Activated CD4-positive, alpha-beta memory T cell treated with anti-CD3 and anti-CD28 coated beads, Interleukin-2, amount 10 ng/mL, durations not matched to agents 7 days and 5 days (primary cell): ENCODE results near the gene PRKCB. TPM values are rescaled to one million over a fixed set of nuclear protein-coding genes. Genes with fewer than 3 reads are reported as not detected.

ENCODE experiments used
- CTCF ChIA-PET: fragments of 350-600 bp; sonication (Branson Sonifier 250); formaldehyde crosslinking; loops from one replicate; lab custom pipeline; 2021; ENCODE audit warnings: antibody characterized with exemption, inconsistent platforms; lab: Charles Lee
- POLR2A ChIA-PET: fragments of 350-600 bp; sonication (Branson Sonifier 250); formaldehyde crosslinking; loops from one replicate; lab custom pipeline; 2021; ENCODE audit warnings: antibody characterized with exemption; lab: Charles Lee
- DNase-seq: peaks from one replicate; pipeline ENCODE4 v3.0.0-alpha.2; 2020
- H3K27ac Mint-ChIP-seq: one replicate; pipeline ENCODE4 v1.8.0; 2021; ENCODE audit warnings: mild to moderate bottlenecking, mixed read lengths
- H3K27me3 Mint-ChIP-seq: one replicate; pipeline ENCODE4 v1.8.0; 2021; ENCODE audit warnings: mixed read lengths
- H3K36me3 Mint-ChIP-seq: one replicate; pipeline ENCODE4 v1.8.0; 2021; ENCODE audit warnings: low read depth, mixed read lengths
- H3K4me1 Mint-ChIP-seq: one replicate; pipeline ENCODE4 v1.8.0; 2021; ENCODE audit warnings: mixed read lengths
- H3K4me3 Mint-ChIP-seq: one replicate; pipeline ENCODE4 v1.8.0; 2021; ENCODE audit warnings: mild to moderate bottlenecking, mixed read lengths
- H3K9me3 Mint-ChIP-seq: one replicate; pipeline ENCODE4 v1.8.0; 2021; ENCODE audit warnings: mixed read lengths
- total RNA-seq, 2 experiments: library from RNA; stranded (reverse); gene quantifications; one replicate each; pipeline ENCODE4 v1.2.3, GENCODE V29; 2021

Gene PRKCB
- total RNA-seq, 2 experiments from 2014 or later, result 77.3 to 81.4 TPM

DNA sequence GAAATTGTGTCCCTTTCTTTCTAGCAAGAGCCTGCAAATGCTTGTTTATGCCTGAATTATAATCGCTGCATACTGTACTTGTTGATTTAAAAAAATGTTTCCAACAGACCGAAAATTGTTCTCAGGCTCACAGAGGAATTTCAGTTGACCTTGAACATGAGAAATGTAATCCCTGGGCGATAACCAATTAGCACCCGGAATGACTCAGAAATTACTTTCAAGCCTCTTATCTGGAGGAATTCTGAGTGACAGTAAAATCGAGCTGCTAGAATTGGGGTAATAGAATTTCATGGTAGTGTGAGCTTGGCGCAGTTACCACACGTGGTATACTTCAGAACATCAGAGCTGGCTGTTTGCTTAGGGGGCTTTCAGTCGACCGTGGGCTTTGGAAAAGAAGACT is 281.2 kb downstream of the PRKCB start:
- no peaks in the 10 kb centered on the region for H3K4me1 Mint-ChIP-seq
- ChIA-PET CTCF (no interaction called here), POLR2A (no interaction called here)
- DNase-seq, result no peak
- no peak overlapping the region for H3K27ac Mint-ChIP-seq
- H3K27me3 Mint-ChIP-seq, result no peaks in the 10 kb centered on the region
- no peaks in the 10 kb centered on the region for H3K9me3 Mint-ChIP-seq
- H3K36me3 Mint-ChIP-seq, result peaks cover 27% of the 10 kb centered on the region
- no peak overlapping the region for H3K4me3 Mint-ChIP-seq

DNA sequence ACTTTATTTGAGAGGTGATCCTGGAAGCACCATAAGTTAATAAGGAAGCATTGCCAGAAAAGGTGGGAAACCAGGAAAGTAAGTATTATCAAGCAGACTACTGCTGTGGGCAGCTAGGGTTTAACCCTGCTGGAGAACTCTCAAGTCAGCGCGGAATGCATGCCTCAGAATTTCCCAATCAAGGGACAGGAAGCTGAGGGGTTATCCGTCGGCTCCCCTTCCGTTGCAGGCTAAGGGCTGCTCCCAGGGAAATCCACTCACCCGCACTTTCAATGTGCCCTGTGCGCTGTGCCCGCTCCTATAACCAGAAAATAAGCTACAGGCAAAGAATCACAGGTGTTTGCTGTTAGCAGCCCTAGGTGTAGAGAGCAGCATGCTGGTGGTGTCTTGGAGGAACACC is 281.9 kb downstream of the PRKCB start:
- DNase-seq, result no peak

DNA sequence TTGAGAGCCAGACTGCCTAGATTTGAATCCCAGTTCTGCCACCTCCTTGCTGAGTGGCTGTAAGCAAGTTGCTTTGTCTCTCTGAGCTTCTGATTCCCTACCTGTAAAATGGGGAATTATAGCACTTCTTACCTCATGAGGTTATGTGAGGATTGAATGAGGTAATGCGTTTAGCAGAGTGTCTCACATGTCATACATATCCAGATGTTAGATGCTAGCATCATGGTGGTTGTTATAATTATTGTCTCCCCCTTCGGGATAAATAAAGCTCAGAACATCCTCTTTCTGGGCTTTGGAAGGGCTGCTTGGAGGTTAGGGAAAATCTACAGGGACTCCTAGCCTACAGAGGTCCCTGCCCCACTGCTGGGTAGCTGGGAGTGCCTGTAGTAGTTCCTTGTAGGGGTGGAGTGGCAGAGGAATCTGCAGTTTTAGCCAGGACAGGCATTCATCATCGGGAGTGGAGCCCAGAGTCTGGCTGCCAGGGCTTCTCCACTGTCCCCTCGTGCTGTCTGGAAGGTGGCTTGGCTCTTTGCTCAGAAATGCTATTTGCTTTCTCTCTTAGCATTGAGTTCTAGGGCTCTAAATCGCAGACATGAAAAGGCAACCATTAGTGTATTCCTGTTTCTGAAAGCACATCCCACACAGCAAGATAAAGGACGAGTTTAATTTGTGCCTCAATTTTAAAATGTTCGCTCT is 282.5 kb downstream of the PRKCB start:
- Mint-ChIP-seq H3K27me3 (no peaks in the 10 kb centered on the region), H3K36me3 (peaks cover 29% of the 10 kb centered on the region), H3K4me3 (no peak overlapping the region), H3K4me1 (no peaks in the 10 kb centered on the region), H3K27ac (no peak overlapping the region), H3K9me3 (no peaks in the 10 kb centered on the region)
- ChIA-PET CTCF (no interaction called here), POLR2A (no interaction called here)
- no peak for DNase-seq

More for the DNA sequence above, 281.9 kb downstream of the PRKCB start:
- Mint-ChIP-seq H3K4me3 (no peak overlapping the region), H3K4me1 (no peaks in the 10 kb centered on the region), H3K9me3 (no peaks in the 10 kb centered on the region), H3K27ac (no peak overlapping the region), H3K27me3 (no peaks in the 10 kb centered on the region), H3K36me3 (peaks cover 29% of the 10 kb centered on the region)
- ChIA-PET POLR2A (no interaction called here), CTCF (no interaction called here)

DNA sequence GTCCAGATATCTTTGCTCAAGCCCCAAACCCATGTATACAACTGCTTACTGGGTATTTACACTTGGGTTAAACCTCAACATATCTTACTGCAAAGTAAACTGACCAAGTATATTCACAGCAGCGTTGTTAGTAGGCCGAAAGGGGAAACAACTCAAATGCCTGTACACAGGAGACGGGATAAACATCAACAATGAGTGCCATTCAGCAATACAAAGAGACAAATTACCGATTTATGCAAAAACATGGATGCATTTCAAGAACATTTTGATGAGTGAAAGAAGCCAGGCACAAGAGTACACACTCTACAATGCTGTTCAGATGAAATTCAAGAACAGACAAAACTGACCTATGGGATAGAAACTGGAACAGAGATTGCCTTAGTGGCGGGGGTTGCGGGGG is 284.0 kb downstream of the PRKCB start:
- POLR2A ChIA-PET, result no interaction called here
- H3K9me3 Mint-ChIP-seq, result no peaks in the 10 kb centered on the region
- H3K4me3 Mint-ChIP-seq, result no peak overlapping the region
- peaks cover 2% of the 10 kb centered on the region for H3K4me1 Mint-ChIP-seq
- CTCF ChIA-PET, result no interaction called here
- H3K36me3 Mint-ChIP-seq, result peaks cover 37% of the 10 kb centered on the region
- H3K27me3 Mint-ChIP-seq, result no peaks in the 10 kb centered on the region
- no peak for DNase-seq
- no peak overlapping the region for H3K27ac Mint-ChIP-seq

DNA sequence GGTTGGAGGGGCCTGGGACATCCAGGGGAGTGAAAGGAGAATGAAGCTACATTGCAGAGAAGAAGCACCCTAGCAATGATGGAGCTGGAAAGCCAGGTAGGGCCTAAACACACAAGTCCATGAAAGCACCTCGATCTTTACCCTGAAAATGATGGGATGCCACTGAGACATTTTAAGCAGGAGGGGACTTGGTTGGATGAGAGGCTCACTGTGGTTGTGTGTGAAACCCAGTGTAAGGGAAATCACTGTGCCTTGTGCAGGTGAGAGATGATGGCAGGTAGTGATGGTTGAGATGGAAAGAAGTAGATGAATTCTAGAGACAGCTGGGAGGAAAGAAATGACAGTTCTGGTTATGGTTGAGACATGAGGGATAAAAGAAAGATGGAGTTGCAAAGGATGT is 287.5 kb downstream of the PRKCB start:
- Mint-ChIP-seq H3K36me3 (peaks cover 46% of the 10 kb centered on the region), H3K4me1 (peaks cover 5% of the 10 kb centered on the region), H3K4me3 (no peak overlapping the region), H3K27ac (no peak overlapping the region), H3K27me3 (no peaks in the 10 kb centered on the region), H3K9me3 (no peaks in the 10 kb centered on the region)
- no peak for DNase-seq
- POLR2A ChIA-PET, result no interaction called here
- CTCF ChIA-PET, result no interaction called here

DNA sequence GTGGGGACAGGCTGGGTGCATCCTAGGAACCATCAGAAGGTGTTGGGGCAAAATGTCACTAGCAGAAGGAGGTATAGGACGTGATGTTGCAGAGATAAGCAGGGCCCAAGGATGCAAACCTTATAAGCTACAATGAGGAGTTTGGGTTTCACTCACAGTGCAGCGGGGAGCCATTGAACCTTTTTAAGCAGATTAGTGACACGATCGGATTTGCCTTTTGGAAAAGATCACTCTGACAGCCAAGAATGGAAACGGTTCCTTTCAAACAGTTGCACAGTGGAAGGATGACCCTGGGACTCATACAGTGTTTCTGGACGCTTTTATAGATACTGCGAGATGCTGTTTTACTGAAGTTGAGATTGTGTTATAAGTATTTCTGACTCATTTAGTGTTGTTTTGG is 288.5 kb downstream of the PRKCB start:
- ChIA-PET POLR2A (no interaction called here), CTCF (no interaction called here)
- H3K4me1 Mint-ChIP-seq, result peaks cover 5% of the 10 kb centered on the region
- H3K27me3 Mint-ChIP-seq, result no peaks in the 10 kb centered on the region
- no peak overlapping the region for H3K27ac Mint-ChIP-seq
- H3K9me3 Mint-ChIP-seq, result no peaks in the 10 kb centered on the region
- H3K4me3 Mint-ChIP-seq, result no peak overlapping the region
- DNase-seq, result no peak
- peaks cover 46% of the 10 kb centered on the region for H3K36me3 Mint-ChIP-seq

DNA sequence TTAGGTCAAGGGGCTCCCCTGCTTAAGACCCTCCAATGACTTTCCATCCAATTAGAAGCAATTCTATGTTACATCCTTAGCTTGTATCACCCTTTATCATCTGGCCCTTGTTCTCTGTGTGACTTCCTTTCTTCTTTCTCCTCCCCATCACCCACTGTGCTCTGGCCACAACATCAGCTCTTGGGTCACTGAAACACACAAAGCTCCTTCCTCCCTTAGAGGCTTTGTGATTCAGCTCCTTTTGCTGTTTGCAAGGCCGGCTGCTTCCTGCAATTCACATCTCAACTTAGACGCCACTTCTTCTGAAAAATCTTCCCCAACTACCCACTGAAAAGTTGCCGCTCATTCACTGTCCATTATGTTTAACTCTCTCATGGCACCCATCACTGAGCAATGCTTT is 289.4 kb downstream of the PRKCB start:
- H3K9me3 Mint-ChIP-seq, result no peaks in the 10 kb centered on the region
- POLR2A ChIA-PET, result no interaction called here

DNA sequence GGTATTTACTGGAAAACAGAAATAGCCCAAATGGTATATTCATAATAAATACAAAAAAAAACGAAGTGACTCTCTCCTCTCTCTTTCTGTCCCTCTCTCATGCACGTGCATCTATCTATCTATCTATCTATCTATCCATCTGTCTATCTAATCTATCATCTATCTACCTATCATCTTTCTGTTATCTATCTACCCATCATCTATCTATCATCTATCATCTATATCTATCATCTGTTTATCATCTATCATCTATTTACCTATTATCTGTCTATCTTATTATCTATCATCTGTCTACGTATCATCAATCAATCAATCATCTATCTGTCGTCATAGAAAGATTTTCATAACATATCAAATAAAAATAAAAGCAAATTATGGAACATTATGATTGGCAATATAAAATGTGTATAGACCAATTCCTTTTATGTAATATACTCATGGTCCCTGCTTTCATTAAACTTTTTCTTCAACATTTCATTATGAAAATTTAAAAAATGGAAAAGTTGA is 293.7 kb downstream of the PRKCB start:
- H3K4me1 Mint-ChIP-seq, result peaks cover 3% of the 10 kb centered on the region
- no peaks in the 10 kb centered on the region for H3K9me3 Mint-ChIP-seq
- ChIA-PET POLR2A (no interaction called here), CTCF (no interaction called here)
- no peak for DNase-seq
- no peak overlapping the region for H3K4me3 Mint-ChIP-seq
- no peaks in the 10 kb centered on the region for H3K27me3 Mint-ChIP-seq
- peaks cover 33% of the 10 kb centered on the region for H3K36me3 Mint-ChIP-seq
- no peak overlapping the region for H3K27ac Mint-ChIP-seq

More for the DNA sequence above, 289.4 kb downstream of the PRKCB start:
- peaks cover 45% of the 10 kb centered on the region for H3K36me3 Mint-ChIP-seq
- H3K4me3 Mint-ChIP-seq, result no peak overlapping the region
- no peak for DNase-seq
- no peak overlapping the region for H3K27ac Mint-ChIP-seq
- peaks cover 5% of the 10 kb centered on the region for H3K4me1 Mint-ChIP-seq
- CTCF ChIA-PET, result no interaction called here
- H3K27me3 Mint-ChIP-seq, result no peaks in the 10 kb centered on the region

DNA sequence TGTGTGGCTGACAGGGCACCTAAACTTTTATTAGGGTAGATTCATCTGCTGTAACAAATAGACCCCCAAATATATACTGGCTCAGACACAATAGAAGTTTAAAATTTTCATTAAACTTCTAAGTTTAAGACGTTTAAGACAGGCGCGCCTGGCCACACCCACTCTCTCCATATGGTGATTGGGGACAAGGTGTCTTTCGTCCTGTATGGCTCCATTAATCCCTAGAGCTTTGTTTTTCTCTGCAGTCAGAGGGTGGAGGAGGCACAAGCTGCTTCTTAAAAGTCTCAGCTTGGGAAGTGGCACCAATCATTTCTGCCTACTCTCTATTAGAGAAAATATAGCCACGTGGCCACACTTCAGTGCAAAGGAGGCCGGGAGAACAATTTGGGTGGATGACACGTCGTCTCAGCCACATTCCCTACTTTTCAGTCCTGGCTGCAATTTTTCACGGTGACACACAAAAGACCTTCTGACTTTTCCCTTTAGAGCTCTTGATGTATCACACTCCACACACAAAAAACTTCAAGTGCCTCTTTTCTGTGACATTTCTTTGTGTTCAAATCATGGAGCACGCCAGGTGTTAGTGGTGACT is 294.8 kb downstream of the PRKCB start:
- DNase-seq, result no peak
- no peak overlapping the region for H3K27ac Mint-ChIP-seq
- no peaks in the 10 kb centered on the region for H3K9me3 Mint-ChIP-seq
- peaks cover 23% of the 10 kb centered on the region for H3K36me3 Mint-ChIP-seq
- no peaks in the 10 kb centered on the region for H3K27me3 Mint-ChIP-seq
- H3K4me3 Mint-ChIP-seq, result no peak overlapping the region
- ChIA-PET POLR2A (no interaction called here), CTCF (no interaction called here)
- no peaks in the 10 kb centered on the region for H3K4me1 Mint-ChIP-seq

DNA sequence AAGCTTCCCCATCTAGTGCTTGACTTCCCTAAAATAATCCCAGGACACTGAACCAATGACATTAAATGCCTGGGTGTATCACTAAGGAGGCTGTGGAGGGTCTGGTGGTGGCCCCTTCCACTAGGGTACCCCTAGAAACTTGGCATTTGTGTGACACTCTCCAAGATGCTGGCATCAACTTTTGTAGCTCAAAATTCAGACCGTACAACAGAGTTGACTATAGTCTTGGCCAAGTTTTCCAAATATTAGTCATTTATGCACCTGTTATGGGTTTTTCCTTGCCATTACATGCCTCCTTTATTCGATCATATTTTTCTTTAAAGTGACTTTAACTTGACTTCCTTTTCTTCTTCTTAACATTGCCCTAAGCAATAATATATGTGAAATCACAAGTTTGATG is 295.5 kb downstream of the PRKCB start:
- Mint-ChIP-seq H3K36me3 (peaks cover 16% of the 10 kb centered on the region), H3K27ac (no peak overlapping the region), H3K4me1 (no peaks in the 10 kb centered on the region), H3K9me3 (no peaks in the 10 kb centered on the region), H3K27me3 (no peaks in the 10 kb centered on the region), H3K4me3 (no peak overlapping the region)
- CTCF ChIA-PET, result no interaction called here
- POLR2A ChIA-PET, result no interaction called here
- DNase-seq, result no peak

DNA sequence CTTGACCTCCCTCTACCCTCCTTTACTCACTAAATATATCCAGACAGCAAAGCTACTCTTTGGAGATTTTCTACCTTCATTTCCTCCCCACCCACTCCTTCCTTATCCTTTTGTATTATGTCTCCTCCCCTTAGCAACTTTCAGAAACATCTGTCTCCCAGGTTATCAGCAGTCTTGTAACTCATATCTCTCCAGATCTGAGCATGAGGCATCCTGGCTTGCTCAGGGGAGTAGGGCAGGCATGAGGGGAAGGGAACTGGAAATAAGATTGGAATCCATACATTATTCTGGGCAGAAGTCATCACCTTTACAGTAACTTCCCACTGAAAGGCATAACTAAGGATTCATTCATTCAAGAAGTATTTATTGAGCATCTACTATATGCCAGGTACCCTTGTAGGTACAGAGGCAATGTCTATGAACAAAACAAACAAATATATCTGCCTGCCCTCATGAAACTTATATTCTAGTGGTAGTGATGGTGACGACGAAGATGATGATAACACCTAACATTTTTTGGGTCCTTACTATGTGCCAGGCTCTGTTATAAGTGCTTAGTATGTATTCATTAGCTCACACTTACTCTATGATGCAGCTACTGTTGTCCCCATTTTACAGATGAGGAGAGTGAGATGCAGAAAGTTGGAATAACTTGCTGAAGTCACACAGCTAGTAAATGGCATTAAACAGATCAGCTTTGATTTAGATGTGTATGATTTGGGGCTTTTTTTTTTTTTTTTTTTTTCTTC is 296.4 kb downstream of the PRKCB start:
- Mint-ChIP-seq H3K27ac (no peak overlapping the region), H3K4me1 (no peaks in the 10 kb centered on the region), H3K4me3 (no peak overlapping the region), H3K9me3 (no peaks in the 10 kb centered on the region), H3K36me3 (peaks cover 15% of the 10 kb centered on the region), H3K27me3 (no peaks in the 10 kb centered on the region)
- POLR2A ChIA-PET, result no interaction called here
- DNase-seq, result no peak
- CTCF ChIA-PET, result interaction anchor here (0.6 to 0.7 kb wide), 2 partner anchors 242 to 697 kb away, joined by 3 to 5 read pairs; no protein-coding TSS in a partner anchor

DNA sequence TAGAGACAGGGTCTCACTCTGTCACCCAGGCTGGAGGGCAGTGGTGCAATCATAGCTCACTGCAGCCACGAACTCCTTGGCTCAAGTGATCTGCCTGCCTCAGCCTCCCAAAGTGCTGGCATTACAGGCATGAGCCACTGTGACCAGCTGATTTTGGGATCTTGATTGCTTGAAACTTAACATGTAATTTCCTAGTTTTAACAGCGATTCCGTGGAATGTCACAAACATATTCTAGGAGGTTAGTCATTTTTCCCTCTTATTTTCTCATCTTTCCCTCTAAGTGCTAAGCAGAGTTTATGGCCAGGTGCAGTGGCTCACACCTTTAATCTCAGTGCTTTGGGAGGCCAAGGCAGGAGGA is 297.0 kb downstream of the PRKCB start:
- H3K27ac Mint-ChIP-seq, result no peak overlapping the region
- POLR2A ChIA-PET, result no interaction called here
- no peaks in the 10 kb centered on the region for H3K9me3 Mint-ChIP-seq
- H3K4me3 Mint-ChIP-seq, result no peak overlapping the region
- H3K4me1 Mint-ChIP-seq, result no peaks in the 10 kb centered on the region
- H3K36me3 Mint-ChIP-seq, result peaks cover 13% of the 10 kb centered on the region
- CTCF ChIA-PET, result interaction anchor here (0.7 kb wide), 1 partner anchor 697 kb away, joined by 5 read pairs; no protein-coding TSS in a partner anchor
- H3K27me3 Mint-ChIP-seq, result no peaks in the 10 kb centered on the region
- no peak for DNase-seq
